OCI-LY7 (cell line): Measurements from ENCODE around the gene HCN1. TPM values are rescaled to one million over a fixed set of nuclear protein-coding genes. Genes with fewer than 3 reads are reported as not detected.

ENCODE experiments used
- BruUV-seq: library from RNA; stranded (reverse); fragments of 400-500 nt; replicated peaks from 2 replicates; lab custom pipeline; 2021; lab: Mats Ljungman, UMichigan
- CTCF ChIA-PET: fragments of 300-600 bp; sonication (Branson Sonifier 250); formaldehyde crosslinking; loops from one replicate; lab custom pipeline; 2022; ENCODE audit warnings: antibody characterized with exemption; ENCODE audit not compliant: unreplicated experiment; lab: Charles Lee
- POLR2A ChIA-PET: fragments of 300-600 bp; sonication (Branson Sonifier 250); formaldehyde crosslinking; loops from one replicate; lab custom pipeline; 2022; ENCODE audit warnings: antibody characterized with exemption; lab: Charles Lee
- DNase-seq: peaks from one replicate; pipeline ENCODE4 v3.0.0-alpha.2; 2015; ENCODE audit warnings: low spot score
- H2AFZ ChIP-seq: fragments of 200-600 bp; sonication (generic), shearing (Covaris generic); 2 replicates; pipeline ENCODE4 v1.6.1; 2014; ENCODE audit warnings: mild to moderate bottlenecking, antibody characterized with exemption, low read length, moderate library complexity
- H3K27ac ChIP-seq: fragments of 200-600 bp; sonication (generic); 2 replicates; pipeline ENCODE4 v1.5.1; 2014; ENCODE audit warnings: mixed run types, low read depth, mild to moderate bottlenecking, moderate library complexity, low read length, inconsistent platforms; ENCODE audit not compliant: poor library complexity, severe bottlenecking
- H3K36me3 ChIP-seq: fragments of 200-600 bp; sonication (generic); 2 replicates; pipeline ENCODE4 v1.6.1; 2014; ENCODE audit warnings: mild to moderate bottlenecking, antibody characterized with exemption, low read length, moderate library complexity, mixed read lengths; ENCODE audit not compliant: insufficient read depth
- H3K4me1 ChIP-seq: fragments of 200-600 bp; sonication (generic); 2 replicates; pipeline ENCODE4 v1.5.1; 2014; ENCODE audit warnings: mild to moderate bottlenecking, low read length; ENCODE audit not compliant: insufficient read depth, poor library complexity, severe bottlenecking
- H3K4me2 ChIP-seq: fragments of 200-600 bp; sonication (generic); 2 replicates; pipeline ENCODE4 v1.6.1; 2014; ENCODE audit warnings: mild to moderate bottlenecking, low read length
- H3K4me3 ChIP-seq: fragments of 200-600 bp; sonication (generic); 2 replicates; pipeline ENCODE4 v1.5.1; 2014; ENCODE audit warnings: mild to moderate bottlenecking, low read depth, low read length; ENCODE audit not compliant: poor library complexity, severe bottlenecking
- H3K79me2 ChIP-seq: fragments of 200-600 bp; sonication (generic); 2 replicates; pipeline ENCODE4 v1.6.1; 2016; ENCODE audit warnings: low read depth, mild to moderate bottlenecking, low read length, moderate library complexity, mixed read lengths; ENCODE audit not compliant: insufficient read depth
- H3K9me2 ChIP-seq: fragments of 200-600 bp; sonication (generic); 2 replicates; pipeline ENCODE4 v1.6.1; 2016; ENCODE audit warnings: mild to moderate bottlenecking, low read length, mixed read lengths; ENCODE audit not compliant: insufficient read depth
- H3K9me3 ChIP-seq: fragments of 200-600 bp; sonication (generic); 2 replicates; pipeline ENCODE4 v1.6.1; 2014; ENCODE audit warnings: mild to moderate bottlenecking, mixed run types, low read length, mixed read lengths
- H4K20me1 ChIP-seq: fragments of 200-600 bp; sonication (generic); 2 replicates; pipeline ENCODE4 v1.6.1; 2014; ENCODE audit warnings: mild to moderate bottlenecking, antibody characterized with exemption, low read length, moderate library complexity, mixed read lengths; ENCODE audit not compliant: insufficient read depth
- EZH2phosphoT487 ChIP-seq: fragments of 200-600 bp; sonication (generic); IDR thresholded peaks from 2 replicates; pipeline ENCODE4 v1.6.1; 2018; ENCODE audit warnings: low read depth, borderline replicate concordance, mild to moderate bottlenecking, mixed run types, antibody characterized with exemption, low read length, moderate library complexity, mixed read lengths
- intact Hi-C: fragments of 100-400 bp; cut with micrococcal nuclease; formaldehyde crosslinking; loops from one replicate; pipeline ENCODE4 v1.10.0; 2022; ENCODE audit not compliant: unreplicated experiment
- total RNA-seq, 2 experiments: library from RNA; depleted of rRNA in 1 of 2; stranded (reverse); fragments of >200 nt in 1 of 2; shearing (Covaris generic) in 1 of 2; gene quantifications; 2 replicates each; pipeline ENCODE4 v1.2.3, GENCODE V29; 2014 to 2022
- TF ChIP-seq, protein P1 (sequence below): fragments of 200-600 bp; sonication (generic); conservative IDR thresholded peaks from 2 replicates; pipeline ENCODE4 v1.5.1; 2014; ENCODE audit warnings: mild to moderate bottlenecking, antibody characterized with exemption, low read length, moderate library complexity, mixed read lengths

HCN1 gene
- total RNA-seq, 2 experiments from 2014 or later, result not detected

DNA sequence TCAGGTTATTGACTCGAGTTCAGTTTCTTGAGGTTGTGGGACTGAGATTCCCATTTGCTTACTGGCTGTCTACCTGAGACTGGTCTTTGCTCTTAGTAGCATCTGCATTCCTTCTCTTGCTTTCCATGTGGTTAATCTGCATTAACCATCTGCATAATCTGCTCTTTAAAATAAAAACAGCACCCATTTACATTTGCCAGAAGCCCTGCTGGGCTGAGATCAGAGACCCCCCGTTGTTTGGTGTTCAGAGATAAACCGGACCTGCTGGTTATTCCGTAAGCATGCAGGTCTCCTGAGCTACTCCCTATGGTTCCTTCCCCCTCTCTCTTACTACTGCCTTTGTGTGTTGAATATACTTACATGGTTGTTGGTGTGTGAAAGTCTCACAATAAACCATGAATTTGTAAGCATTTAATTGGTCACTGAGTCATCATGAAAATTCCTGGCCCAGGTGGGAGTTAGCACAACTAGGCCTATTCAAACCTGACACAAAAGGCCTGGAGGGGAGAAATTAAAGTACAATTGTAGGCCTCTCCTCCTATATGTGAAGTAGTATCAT lies 490.7 kb downstream of the HCN1 start:
- H3K9me2 ChIP-seq, result no peaks in the 10 kb centered on the region
- H3K9me3 ChIP-seq, result no peaks in the 10 kb centered on the region
- POLR2A ChIA-PET, result no interaction called here

More for the DNA sequence above, 490.7 kb downstream of the HCN1 start:
- no peak overlapping the region for H3K4me2 ChIP-seq
- H4K20me1 ChIP-seq, result no peaks in the 10 kb centered on the region
- H3K27ac ChIP-seq, result no peak overlapping the region
- CTCF ChIA-PET, result no interaction called here
- intact Hi-C loops, result no loop called here
- no peak overlapping the region for H3K4me3 ChIP-seq
- no peaks in the 10 kb centered on the region for H3K36me3 ChIP-seq
- H2AFZ ChIP-seq, result no peak overlapping the region
- H3K4me1 ChIP-seq, result no peaks in the 10 kb centered on the region
- no peak for DNase-seq
- TF ChIP-seq EZH2phosphoT487, result no peak
- TF ChIP-seq, protein P1, sequence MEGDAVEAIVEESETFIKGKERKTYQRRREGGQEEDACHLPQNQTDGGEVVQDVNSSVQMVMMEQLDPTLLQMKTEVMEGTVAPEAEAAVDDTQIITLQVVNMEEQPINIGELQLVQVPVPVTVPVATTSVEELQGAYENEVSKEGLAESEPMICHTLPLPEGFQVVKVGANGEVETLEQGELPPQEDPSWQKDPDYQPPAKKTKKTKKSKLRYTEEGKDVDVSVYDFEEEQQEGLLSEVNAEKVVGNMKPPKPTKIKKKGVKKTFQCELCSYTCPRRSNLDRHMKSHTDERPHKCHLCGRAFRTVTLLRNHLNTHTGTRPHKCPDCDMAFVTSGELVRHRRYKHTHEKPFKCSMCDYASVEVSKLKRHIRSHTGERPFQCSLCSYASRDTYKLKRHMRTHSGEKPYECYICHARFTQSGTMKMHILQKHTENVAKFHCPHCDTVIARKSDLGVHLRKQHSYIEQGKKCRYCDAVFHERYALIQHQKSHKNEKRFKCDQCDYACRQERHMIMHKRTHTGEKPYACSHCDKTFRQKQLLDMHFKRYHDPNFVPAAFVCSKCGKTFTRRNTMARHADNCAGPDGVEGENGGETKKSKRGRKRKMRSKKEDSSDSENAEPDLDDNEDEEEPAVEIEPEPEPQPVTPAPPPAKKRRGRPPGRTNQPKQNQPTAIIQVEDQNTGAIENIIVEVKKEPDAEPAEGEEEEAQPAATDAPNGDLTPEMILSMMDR, result no peak
- H3K79me2 ChIP-seq, result no peaks in the 10 kb centered on the region
- BruUV-seq, result no TSS peak
